Activated T-cell treated with anti-CD3 and anti-CD28 coated beads for 48 hours (primary cell): ENCODE measurements around the gene KHK.
A peak's percentile ranks its signal among the peaks of the same experiment; 100 is the strongest.

Experiments used
- DNase-seq: peaks from one replicate; pipeline ENCODE4 v3.0.0-alpha.2; 2020; ENCODE audit warnings: low read depth

KHK gene

DNA sequence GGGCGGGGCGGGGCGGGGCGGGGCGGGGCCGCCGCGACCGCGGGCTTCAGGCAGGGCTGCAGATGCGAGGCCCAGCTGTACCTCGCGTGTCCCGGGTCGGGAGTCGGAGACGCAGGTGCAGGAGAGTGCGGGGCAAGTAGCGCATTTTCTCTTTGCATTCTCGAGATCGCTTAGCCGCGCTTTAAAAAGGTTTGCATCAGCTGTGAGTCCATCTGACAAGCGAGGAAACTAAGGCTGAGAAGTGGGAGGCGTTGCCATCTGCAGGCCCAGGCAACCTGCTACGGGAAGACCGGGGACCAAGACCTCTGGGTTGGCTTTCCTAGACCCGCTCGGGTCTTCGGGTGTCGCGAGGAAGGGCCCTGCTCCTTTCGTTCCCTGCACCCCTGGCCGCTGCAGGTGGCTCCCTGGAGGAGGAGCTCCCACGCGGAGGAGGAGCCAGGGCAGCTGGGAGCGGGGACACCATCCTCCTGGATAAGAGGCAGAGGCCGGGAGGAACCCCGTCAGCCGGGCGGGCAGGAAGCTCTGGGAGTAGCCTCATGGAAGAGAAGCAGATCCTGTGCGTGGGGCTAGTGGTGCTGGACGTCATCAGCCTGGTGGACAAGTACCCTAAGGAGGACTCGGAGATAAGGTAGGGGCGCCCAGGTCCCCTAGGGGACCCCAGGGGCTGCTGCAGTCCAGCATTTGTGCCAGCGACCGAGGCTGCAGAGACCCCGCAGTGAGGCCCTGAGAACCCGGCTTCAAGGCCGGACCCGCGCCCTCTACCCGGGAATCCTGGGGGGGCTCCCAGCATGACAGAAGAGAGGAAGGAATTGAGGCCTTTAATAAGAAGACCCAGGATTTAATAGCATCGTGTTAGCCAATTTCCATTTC, at the start of gene KHK:
KHK (plus strand) TSS at position 49 of the 870 bp plus-strand sequence; CDS start at position 537, 488 bp downstream.
- no peak for DNase-seq

DNA sequence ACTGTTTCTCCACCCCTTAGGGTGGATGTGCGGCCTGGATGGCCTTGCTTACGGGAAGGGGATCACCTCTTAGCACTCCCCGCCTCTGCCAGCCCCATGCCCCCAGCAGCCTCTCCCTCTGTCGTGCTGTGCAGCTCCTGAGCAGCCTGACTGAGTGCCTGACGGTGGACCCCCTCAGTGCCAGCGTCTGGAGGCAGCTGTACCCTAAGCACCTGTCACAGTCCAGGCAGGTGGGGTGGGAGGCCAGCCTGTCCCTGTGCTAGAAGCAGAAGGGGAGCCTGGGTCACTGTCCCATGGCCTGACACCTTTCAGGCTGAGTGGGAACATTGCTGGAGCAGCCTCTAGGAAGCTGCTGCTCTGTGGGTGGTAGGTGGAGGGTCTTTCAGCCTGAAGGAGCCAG, 48.6 kb upstream of the KHK start:
- no peak for DNase-seq

DNA sequence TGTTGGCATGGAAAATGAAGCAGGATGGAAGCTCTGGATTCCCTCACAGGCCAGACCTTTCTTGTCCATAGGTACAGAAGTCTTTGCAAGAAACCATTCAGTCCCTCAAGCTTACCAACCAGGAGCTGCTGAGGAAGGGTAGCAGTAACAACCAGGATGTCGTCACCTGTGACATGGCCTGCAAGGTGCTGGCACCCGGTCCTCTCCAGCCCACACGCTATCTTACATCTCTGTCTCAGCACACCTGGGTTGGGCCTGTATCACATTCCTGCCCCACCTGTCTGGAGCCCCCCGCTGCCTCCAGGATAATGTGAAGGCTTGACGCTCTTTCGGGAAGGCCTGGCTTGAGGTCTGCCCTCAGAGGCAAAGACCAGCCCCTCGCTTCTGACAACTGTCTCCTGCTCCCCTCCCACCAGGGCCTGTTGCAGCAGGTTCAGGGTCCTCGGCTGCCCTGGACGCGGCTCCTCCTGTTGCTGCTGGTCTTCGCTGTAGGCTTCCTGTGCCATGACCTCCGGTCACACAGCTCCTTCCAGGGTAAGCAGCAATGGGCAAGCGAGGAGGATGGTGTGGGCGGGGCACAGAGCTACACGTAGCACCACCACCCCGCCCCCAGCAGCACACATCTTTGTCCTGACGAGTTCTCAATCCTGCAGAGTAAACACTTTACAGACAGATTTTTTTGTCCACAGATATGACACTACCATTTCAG, 47.8 kb upstream of the KHK start:
- no peak for DNase-seq

DNA sequence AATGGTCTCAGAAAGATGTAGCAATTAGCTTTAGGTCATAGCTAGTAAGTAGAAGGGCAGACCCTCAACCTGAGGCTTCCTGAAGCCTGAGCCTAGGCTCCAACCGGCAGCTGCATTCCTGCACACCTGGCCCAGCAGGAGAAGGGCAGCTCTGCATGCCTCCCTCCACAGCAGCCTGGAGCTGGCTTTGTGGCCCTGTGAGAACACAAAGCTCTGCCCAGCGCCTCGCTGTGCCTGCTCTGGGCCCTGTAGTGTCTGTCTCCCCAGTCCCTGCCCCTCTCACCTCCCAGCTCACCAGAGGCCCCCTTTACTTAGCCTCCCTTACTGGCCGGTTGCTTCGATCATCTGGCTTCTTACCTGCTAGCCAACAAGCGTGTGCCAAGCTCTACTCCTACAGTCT, 47.1 kb upstream of the KHK start:
- no peak for DNase-seq

DNA sequence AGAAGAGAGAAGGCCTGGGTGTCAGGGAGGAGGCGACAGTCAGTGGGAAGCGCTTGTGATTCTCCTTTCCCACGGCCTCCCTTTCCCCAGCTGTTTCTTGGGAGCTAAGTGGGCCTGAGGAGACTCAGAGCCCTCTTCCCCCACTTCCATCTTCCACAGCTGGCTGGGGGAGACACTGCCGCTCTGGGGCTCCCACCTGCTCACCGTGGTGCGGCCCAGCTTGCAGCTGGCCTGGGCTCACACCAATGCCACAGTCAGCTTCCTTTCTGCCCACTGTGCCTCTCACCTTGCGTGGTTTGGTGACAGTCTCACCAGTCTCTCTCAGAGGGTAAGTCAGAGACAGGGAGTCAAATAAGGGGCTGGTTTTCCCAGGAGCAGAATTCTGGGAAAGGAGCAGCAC, 46.7 kb upstream of the KHK start:
- no peak for DNase-seq

DNA sequence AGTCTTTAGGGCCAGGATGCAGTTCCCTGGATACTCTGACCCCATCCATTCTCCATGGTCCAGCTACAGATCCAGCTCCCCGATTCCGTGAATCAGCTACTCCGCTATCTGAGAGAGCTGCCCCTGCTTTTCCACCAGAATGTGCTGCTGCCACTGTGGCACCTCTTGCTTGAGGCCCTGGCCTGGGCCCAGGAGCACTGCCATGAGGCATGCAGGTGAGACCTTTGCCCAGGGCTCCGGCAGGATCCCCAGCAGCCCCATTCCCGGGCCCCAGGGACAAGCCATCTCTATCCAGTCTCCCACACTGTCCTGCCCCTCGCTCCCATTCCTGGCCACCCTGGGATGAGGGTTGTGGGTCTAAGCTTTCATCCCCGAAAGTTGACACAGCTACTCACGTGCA, 46.3 kb upstream of the KHK start:
- DNase-seq, result no peak

DNA sequence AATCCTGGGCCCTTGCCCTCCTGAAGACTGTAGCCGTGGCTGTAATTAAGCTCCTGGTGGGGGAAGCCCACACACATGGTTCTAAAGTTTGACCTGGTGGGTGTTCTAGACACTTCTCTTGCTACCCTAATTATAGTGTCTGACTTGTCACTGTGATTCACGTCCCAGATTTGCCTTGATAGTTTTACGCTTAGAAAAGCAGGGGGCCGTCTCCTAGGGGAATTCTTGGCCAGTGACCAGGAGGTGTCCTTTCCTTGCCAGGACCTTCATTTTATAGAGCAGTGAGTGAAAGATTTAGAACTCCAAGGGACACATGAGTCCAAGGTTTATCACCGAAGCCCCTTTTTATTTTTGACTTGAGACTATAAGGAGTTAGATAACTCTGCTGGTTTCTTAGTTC, 44.8 kb upstream of the KHK start:
- no peak for DNase-seq

DNA sequence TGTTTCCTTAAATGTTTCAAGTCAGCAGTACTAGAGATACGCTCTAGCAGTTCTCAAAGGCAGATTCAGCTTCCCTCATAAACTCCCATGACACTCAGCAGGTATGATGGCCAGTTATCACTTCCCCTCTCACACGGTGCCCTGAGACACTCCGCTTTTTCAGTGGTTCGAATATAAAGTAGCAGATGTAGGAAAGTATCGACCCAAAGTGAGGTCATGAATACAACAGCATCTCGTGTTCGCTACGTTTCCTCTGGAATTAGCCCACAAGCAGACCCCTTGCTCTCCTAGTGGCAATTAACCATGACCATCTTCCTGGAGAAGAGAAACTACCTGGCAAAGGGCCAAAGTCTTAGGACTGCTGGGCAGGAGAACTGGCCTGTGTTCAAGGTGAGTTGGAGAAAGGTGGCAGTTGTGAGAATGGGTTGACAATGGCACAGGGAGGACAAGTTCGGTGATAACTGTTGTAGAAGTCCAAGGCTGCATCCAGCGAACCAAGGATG, 44.4 kb upstream of the KHK start:
- no peak for DNase-seq

DNA sequence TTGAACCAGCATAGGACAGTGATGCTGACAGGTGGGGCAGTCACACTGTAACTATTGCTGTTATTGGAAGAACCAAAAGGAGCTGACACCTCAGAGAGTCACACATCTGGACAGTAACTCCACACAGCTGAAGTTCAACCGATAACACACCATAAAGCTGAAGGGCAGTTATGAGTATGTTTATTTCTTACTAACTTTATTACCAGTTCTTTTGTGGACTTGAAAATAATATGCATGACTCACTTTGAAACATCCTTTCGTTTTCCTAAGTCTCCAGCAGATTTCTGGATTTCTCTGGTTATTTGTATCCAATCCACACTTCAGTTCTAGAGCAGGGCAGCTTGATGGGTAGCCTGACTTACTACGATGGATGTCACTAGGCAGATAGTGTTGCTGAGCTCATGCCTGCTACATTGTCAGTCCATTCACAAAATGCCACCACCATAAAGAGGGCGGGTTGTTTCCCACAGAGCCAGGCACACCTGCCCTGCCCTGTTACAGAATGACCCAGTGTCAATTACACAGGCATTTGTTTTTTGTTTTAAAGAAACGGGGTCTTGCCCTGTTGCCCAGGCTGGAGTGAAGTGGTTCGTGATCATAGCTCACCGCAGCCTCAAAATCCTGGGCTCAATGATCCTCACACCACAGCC, 43.5 kb upstream of the KHK start:
- DNase-seq, result no peak

DNA sequence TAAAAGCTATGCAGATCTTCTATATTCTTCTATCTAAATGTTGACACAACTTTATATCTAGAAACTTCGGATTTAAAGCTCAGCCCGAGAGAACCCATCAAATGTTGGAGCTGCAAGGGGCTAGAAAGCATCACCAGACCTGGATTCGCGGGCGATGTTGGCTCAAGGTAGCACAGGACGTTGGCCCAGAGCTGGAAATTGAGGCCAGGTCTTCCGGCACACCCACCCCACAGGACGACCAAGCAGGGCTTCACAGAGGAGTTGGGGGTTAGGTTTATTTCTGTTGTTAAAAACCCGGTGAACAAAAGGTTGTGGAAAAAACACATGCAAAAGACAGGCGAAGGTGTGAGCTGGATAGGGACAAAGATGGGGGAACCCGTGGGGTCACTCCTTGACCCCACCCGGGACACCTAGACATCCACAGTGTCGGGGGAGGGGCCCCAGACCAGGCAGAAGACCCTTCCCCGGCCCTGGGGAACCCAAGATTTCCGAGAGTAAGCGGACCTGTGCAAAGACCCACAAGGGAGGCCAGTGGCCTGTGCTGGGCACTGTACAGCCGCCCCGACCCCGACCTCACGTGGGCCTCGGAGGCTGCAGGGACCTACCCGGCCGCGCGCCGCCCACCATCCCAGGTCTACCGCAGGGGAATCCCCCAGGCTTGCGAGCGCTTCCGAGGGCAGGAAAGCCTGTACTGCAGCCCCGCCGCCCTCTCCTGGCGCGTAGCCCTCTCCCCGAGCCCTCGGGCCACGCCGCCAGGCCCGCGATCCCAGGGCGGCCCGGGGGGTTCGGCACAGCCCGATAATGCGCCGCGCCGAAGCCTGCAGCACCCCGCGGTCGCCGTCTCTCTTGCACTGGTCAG, 36.9 kb upstream of the KHK start:
- DNase-seq, result peak; percentile 74

DNA sequence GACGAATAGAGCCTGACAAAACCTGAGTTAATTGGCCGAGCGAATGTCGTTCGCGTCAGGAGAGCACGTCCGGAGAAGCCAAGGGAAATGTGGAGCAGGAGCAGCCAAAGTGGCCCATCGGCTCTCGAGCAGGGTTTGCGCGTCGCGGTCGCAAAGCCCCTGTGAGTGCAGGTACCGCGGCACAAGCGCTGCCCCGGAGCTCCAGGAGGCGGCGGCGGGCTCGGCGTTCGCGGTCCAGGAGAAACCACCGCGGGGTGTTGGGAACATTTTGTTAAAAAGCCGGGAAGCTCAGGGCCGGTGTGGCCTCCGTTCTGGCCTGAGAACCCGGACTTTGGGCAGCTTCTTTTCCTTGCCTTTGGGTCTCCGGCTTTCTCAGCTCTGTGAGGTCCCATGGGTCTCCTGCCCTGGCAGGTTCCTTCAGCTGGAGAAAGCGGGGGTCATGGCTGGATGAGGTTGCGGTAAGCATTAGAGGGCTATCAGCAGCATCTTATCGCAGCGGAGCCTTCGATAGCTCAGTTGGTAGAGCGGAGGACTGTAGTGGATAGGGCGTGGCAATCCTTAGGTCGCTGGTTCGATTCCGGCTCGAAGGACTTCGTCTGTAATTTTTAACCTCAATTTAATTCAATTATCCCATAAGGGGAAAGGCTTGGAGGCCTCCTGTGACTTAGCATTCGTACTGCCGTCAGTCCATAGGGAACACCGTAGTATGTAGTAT, 36.1 kb upstream of the KHK start:
- DNase-seq, result peak; percentile 84

DNA sequence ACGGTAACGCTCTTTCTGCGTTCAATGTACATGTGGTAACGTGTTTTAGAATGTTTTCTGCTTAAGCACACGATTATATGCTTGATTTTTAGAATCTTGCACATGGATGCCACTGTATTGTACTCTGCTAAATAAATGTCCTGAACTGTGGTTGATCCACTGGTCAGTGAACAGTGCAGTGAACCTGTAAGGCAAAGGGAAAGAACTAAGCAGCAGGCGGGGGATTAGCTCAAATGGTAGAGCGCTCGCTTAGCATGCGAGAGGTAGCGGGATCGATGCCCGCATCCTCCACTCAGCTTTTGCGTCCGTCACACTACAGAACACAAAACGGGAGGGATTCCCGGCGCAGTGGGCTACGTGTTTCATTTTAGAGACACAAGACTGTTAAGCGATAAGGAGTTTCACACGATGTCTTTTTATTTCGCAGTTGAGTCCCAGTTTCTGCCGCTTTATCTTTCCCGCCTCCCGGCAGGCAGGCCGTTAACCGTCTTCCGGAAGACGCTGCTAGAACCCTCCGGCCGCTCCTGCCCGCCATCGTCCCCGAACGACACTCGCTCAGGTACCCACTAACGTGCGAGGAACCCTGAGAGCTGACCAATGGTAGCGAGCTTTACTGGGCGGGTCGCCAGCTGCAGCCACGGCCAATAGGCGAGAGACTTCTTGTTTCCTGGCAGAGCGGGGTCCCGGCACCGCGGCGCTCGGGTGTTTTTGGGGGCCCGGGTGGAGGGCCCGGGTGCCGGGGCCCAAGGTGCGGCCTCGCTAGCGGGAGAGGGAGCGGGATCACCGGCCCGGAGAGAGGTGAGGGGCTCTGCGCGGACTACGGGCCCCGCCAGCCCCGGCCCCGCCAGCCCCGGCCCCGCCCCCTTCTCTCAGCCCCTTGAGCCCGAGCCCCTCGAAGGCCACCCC, 35.3 kb upstream of the KHK start, which contains the start of gene AGBL5:
AGBL5 (plus strand) TSS at position 673 of the 906 bp plus-strand sequence. CDS start 1,291 bp downstream, outside the sequence.
- peak; percentile 92 for DNase-seq

DNA sequence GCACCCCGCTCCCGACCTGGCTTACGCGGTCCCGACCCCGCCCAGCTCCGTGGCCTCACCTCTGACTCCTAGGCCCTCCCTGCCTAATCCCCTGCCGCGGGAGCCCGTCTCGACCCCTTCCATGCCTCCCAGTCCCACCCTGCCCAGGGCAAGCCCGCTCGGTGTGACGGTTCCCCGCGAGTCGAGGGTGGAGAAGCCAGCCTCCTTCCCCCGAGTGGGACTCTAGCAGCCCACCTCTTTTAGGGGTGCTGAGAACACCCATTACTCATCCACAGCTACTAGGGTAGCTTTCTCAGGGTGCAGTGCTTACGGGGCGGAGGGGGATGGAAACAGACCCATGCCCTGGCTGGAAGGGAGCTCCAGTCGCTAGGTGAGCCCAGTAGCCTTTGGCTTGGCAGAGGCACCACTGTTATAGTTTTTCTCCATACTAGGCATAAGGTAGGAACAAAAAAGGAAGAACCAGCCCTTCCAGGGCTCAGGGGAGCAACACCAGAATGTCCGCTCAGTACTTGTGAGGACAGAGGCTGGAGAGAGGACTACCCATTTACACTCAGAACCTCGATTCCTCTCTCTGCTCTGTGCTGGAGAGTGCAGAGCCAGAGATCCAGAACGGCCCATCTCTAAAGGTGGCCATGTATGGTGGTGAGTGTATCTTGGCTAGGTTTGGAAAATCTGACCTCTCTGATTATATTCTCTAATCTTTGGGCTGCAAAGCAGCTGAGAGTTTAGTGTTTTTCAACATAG, 34.5 kb upstream of the KHK start:
- DNase-seq, result no peak

DNA sequence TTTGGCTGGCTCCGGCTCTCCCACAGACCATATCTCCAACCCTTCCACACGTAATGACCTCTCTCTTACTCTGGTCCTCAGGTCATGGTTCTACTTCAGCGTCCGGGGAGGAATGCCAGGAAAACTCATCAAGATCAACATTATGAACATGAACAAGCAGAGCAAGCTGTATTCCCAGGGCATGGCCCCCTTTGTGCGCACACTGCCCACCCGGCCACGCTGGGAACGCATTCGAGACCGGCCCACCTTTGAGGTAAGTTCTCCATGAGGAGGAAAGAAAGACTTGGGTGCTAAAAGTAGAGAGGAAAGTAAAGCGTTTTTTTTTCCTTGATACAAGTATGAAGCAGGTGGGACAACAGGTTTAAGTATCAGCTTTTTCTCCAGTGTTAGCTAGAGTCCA, 33.3 kb upstream of the KHK start:
- DNase-seq, result no peak

DNA sequence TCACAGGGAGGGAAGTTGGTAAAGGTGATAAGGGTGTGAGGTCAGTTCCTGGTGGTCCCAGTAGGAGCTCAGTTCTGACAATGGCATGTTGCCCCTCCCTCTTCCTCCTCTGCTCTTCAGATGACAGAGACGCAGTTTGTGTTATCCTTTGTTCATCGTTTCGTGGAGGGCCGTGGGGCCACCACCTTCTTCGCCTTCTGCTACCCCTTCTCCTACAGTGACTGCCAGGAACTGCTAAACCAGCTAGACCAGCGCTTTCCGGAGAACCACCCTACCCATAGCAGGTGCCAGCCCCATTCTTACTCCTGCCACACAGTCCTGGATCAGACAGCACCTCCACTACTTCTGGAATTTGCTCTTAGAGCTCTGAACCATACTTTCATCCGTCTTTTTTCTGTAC, 32.8 kb upstream of the KHK start:
- no peak for DNase-seq

DNA sequence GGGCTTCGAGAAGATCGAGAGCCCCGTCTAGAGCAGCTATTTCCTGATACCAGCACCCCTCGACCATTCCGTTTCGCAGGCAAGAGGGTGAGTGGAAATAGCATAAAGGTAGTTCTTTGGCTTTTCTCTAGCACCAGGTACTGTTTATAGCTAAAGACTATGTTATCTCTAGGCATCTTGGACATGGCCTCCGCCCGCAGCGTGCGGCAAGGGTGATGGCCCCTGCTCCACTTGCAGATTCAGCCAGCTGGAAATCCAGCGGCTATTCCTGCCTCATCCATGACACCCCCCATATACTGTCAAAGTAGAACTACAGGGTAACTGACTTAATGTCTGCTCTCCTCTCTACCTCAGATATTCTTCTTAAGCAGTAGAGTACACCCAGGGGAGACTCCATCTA, 31.9 kb upstream of the KHK start:
- no peak for DNase-seq

DNA sequence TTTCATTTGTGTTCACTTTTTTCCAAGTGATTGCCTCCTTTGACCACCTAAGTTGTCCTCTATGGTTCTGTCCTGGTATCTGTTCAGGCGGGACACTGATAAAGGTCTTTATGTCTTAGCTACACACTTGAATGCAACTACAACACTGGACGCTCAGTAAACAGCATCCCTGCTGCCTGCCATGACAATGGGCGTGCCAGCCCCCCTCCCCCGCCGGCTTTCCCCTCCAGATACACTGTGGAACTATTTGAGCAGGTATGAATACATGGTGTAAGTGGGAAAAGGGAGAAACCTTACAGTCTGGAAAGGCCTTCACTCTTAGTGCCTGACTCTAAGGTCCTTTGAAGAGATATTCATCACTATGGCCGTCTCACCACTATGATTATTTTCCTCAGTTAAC, 29.4 kb upstream of the KHK start:
- DNase-seq, result no peak

DNA sequence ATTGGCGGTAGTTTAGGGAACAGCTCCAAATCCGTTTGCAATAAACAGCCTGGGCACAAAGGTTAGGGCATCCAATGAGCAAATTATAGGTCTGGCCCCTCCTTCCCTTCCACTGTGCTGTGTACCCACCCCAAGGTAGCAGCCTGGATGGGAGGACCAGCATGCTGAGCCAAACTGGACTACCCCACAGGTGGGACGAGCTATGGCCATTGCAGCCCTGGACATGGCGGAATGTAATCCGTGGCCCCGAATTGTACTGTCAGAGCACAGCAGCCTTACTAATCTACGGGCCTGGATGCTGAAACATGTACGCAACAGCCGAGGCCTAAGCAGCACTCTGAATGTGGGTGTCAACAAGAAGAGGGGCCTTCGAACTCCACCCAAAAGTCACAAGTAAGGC, 28.4 kb upstream of the KHK start:
- no peak for DNase-seq

DNA sequence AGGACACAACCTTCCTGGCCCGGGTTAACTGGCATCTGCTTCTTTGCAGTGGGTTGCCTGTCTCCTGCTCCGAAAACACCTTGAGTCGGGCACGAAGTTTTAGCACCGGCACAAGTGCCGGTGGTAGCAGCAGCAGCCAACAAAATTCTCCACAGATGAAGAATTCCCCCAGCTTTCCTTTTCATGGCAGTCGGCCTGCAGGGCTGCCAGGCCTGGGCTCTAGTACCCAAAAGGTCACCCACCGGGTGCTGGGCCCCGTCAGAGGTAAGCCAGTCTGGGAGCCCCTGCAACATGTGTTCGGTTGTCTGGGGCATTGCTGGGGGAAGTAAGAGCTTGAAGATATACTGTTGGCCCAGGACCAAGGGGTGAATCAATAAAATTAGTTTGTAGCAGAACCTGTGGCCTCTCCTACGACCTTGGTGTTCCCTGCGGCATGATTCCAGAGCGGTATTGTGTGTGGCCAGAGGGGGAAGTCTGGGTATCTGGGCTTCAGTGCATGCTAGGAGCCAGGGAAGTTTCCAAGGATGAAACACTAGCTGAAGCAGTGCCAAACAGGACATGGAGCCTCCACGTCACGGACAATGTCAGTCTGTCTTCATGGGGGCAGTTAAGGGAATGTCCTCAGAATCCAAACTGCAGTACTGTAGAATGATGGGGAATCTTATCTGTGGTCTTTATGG, 27.3 kb upstream of the KHK start:
- no peak for DNase-seq
